Measurements from ENCODE around the gene GRM1. TPM values are rescaled to one million over a fixed set of nuclear protein-coding genes. Genes with fewer than 3 reads are reported as not detected.

Gene GRM1
- total RNA-seq, 1 donor from 2014 or later: 0.09 TPM

GRCh38 chr6:146110990-146111389, 82.1 kb downstream of the GRM1 start:
- DNase-seq: no peak
- Histone ChIP-seq H3K4me1 (no peaks in the 10 kb centered on the region), H3K36me3 (no peaks in the 10 kb centered on the region), H3K27me3 (ENCODE audit: low read depth) (no peaks in the 10 kb centered on the region), H3K27ac (no peak overlapping the region), H3K9me3 (peaks cover 7% of the 10 kb centered on the region), H3K4me3 (no peak overlapping the region)
- TF ChIP-seq CTCF (IDR thresholded peaks at IDR 0.05): no peak
- intact Hi-C loops (cut with DNase I): no loop called here
- ATAC-seq: no peak

- Histone ChIP-seq H3K4me1 (no peaks in the 10 kb centered on the region), H3K9me3 (peaks cover 7% of the 10 kb centered on the region), H3K27ac (no peak overlapping the region), H3K36me3 (no peaks in the 10 kb centered on the region), H3K4me3 (no peak overlapping the region), H3K27me3 (ENCODE audit: low read depth) (no peaks in the 10 kb centered on the region)
- no peak for TF ChIP-seq CTCF (IDR thresholded peaks at IDR 0.05)
- intact Hi-C loops (cut with DNase I): no loop called here
- no peak for ATAC-seq
- no peak for DNase-seq
Measured at GRCh38 chr6:146111881-146112450, 83.1 kb downstream of the GRM1 start.

- TF ChIP-seq CTCF (IDR thresholded peaks at IDR 0.05): no peak
- intact Hi-C loops (cut with DNase I): no loop called here
- no peak for DNase-seq
Measured at GRCh38 chr6:146113084-146113623, 84.3 kb downstream of the GRM1 start.

GRCh38 chr6:146123616-146124015, 94.8 kb downstream of the GRM1 start:
- Histone ChIP-seq H3K4me1 (no peaks in the 10 kb centered on the region), H3K4me3 (no peak overlapping the region), H3K27me3 (ENCODE audit: low read depth) (no peaks in the 10 kb centered on the region), H3K9me3 (no peaks in the 10 kb centered on the region), H3K27ac (no peak overlapping the region), H3K36me3 (no peaks in the 10 kb centered on the region)
- intact Hi-C loops (cut with DNase I): no loop called here
- DNase-seq (no peak), ATAC-seq (no peak)
- TF ChIP-seq CTCF (IDR thresholded peaks at IDR 0.05): no peak

More at GRCh38 chr6:146113084-146113623, 84.3 kb downstream of the GRM1 start:
- Histone ChIP-seq H3K27me3 (ENCODE audit: low read depth) (no peaks in the 10 kb centered on the region), H3K4me3 (no peak overlapping the region), H3K27ac (no peak overlapping the region), H3K36me3 (no peaks in the 10 kb centered on the region), H3K9me3 (peaks cover 7% of the 10 kb centered on the region), H3K4me1 (no peaks in the 10 kb centered on the region)
- no peak for ATAC-seq

- H3K27me3 ChIP-seq (ENCODE audit: low read depth): no peaks in the 10 kb centered on the region
- no peak for ATAC-seq
- no peak for TF ChIP-seq CTCF (IDR thresholded peaks at IDR 0.05)
- H3K36me3 ChIP-seq: no peaks in the 10 kb centered on the region
- H3K9me3 ChIP-seq: no peaks in the 10 kb centered on the region
- no peak for DNase-seq
- H3K4me1 ChIP-seq: no peaks in the 10 kb centered on the region
- intact Hi-C loops (cut with DNase I): no loop called here
- H3K4me3 ChIP-seq: no peak overlapping the region
- H3K27ac ChIP-seq: no peak overlapping the region
Measured at GRCh38 chr6:146127447-146128215, 98.8 kb downstream of the GRM1 start.
